Transverse colon (tissue), 4 donors: ENCODE results near the gene AIFM2. TPM values are rescaled to one million over a fixed set of nuclear protein-coding genes. Genes with fewer than 3 reads are reported as not detected.
"Not testable (repeated sequence)": the region's sequence is repeated elsewhere in the genome, so short reads cannot be mapped to it uniquely, and the experiment has no call there.

Experiments
- DNase-seq: peaks from one replicate; pipeline ENCODE4 v3.0.0-alpha.2; 2019
- H3K27ac ChIP-seq, 4 donors: fragments of 200-600 bp; sonication (generic); 2 replicates each; pipeline ENCODE4 v1.5.1; 2016 to 2018; ENCODE audit warnings: inconsistent platforms in 4 of 4
- H3K27me3 ChIP-seq: fragments of 200-600 bp; sonication (generic); 2 replicates; pipeline ENCODE4 v1.5.1; 2017; ENCODE audit warnings: inconsistent platforms
- H3K36me3 ChIP-seq, 4 donors: fragments of 200-600 bp; sonication (generic); 2 replicates each; pipeline ENCODE4 v1.5.1; 2017 to 2019; ENCODE audit warnings: inconsistent platforms in 4 of 4
- H3K4me1 ChIP-seq, 4 donors: fragments of 200-600 bp; sonication (generic); 2 replicates each; pipeline ENCODE4 v1.5.1; 2017 to 2020; ENCODE audit warnings: inconsistent platforms in 4 of 4
- H3K4me3 ChIP-seq, 4 donors: fragments of 200-600 bp; sonication (generic); 1 replicate in 1 of 4; 2 replicates in 3 of 4; pipeline versions ENCODE4 v1.5.1 to v1.6.1; 2017 to 2019; ENCODE audit warnings: inconsistent platforms in 4 of 4
- H3K9me3 ChIP-seq, 2 donors: fragments of 200-600 bp; sonication (generic); 2 replicates each; pipeline ENCODE4 v1.5.1; 2017 to 2019; ENCODE audit warnings: inconsistent platforms in 2 of 2
- EP300 ChIP-seq: sonication (generic); formaldehyde crosslinking; IDR thresholded peaks from one replicate; pipeline ENCODE4 v1.6.1; 2017; ENCODE audit warnings: antibody characterized with exemption, low read depth
- POLR2A ChIP-seq: fragments of 450-650 bp; IDR thresholded peaks from one replicate; pipeline ENCODE4 v1.6.1; 2016; ENCODE audit warnings: antibody characterized with exemption, mild to moderate bottlenecking, moderate library complexity
- POLR2AphosphoS5 ChIP-seq, 3 donors: sonication (generic); formaldehyde crosslinking; IDR thresholded peaks; one replicate each; pipeline ENCODE4 v1.6.1; 2016; ENCODE audit warnings: antibody characterized with exemption in 3 of 3
- WGBS, 2 donors: methylation state at CpG; one replicate each; pipeline ENCODE4 v1.1.5; 2018; ENCODE audit warnings: low coverage in 1 of 2; 5-methylcytosine and 5-hydroxymethylcytosine counted together
- in situ Hi-C, 4 donors: fragments of 200-750 bp; cut with MboI; loops; one replicate each; pipeline versions ENCODE4 v1.15.0 to v1.15.1; 2017; ENCODE audit warnings: low sequenced_read_pairs in 3 of 4, low pct_ligation_motif_present in 1 of 4, low pct_unique_long_range_greater_than_20kb in 1 of 4
- intact Hi-C: fragments of 100-400 bp; cut with DNase I; formaldehyde crosslinking; loops from one replicate; pipeline ENCODE4 v1.15.1; 2023; ENCODE audit warnings: low total_unique reads
- total RNA-seq, 4 donors: library from RNA; depleted of rRNA; stranded (reverse); fragments of >200 nt; gene quantifications; one replicate each; pipeline ENCODE4 v1.1.0, GENCODE V29; 2016
- TF ChIP-seq, protein P1 (sequence below), 5 experiments: fragments of 200-600 bp in 3 of 5; fragments of 450-650 bp in 2 of 5; sonication (generic) in 3 of 5; IDR thresholded peaks; 1 replicate in 2 of 5; 2 replicates in 3 of 5; pipeline ENCODE4 v1.5.1; 2016 to 2017; ENCODE audit warnings: antibody characterized with exemption in 5 of 5, inconsistent platforms in 3 of 5, mild to moderate bottlenecking in 2 of 5, moderate library complexity in 1 of 5

Gene AIFM2
- 10 to 100 TPM in 3 of 4 donors, 1 to 10 TPM in 1; 3.8 to 27.0 (median 23.9) TPM for total RNA-seq

DNA sequence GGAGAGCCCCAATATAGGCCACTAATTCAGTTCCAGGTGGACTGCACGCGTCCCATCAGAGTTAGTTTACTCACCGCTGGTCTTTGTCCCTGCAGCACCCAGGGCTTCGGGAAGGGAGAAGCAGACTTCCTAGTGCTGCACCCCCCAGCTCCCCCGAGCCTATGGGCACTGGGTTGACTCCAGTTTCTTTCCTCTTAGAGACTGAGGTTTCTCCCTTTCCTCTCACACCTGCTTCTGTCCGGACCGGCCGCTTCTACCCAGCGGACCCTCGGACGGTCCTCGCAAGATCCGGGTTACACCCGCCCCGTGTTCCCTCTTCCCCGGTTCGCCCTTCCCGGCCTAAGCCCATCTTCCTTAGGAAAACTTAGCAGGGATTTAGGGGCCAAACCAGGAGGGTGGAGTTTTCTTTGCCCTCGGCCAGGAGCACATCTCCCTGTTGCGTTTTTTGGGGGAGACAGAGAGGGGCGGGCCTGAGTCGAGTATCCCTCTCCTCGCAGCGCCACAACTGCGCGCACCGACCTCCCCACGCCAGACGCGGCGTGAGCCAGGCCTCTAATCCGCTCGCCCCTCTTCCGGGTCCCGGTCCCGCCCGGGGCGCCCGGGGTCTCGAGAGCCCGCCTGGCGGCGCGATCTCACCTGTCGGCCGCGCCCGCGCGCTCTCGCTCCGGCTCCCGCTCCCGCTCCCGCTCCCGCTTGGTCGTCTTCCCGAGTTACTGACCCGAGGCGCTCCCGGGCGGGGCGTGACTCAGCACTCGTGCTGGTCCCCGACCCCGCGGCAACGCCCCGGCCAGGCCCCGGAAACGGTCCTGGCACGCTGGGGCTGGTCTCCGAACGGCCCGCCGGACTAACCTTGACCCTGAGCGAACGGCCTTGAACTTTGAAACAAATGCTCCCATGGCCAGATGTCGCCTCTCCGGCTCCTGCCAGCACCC, at the start of gene AIFM2:
AIFM2 (minus strand) TSS at position 728 of the 932 bp plus-strand sequence. CDS start 8,741 bp downstream, outside the sequence.
- peak within 1 kb of the TSS; percentile 72 to 87 (median 79) for H3K4me3 ChIP-seq
- in situ Hi-C loops, result no loop called here
- DNase-seq, result peak; percentile 94
- no peaks in the 10 kb centered on the region for H3K27me3 ChIP-seq
- no peaks in the 10 kb centered on the region for H3K36me3 ChIP-seq
- TF ChIP-seq, protein P1, sequence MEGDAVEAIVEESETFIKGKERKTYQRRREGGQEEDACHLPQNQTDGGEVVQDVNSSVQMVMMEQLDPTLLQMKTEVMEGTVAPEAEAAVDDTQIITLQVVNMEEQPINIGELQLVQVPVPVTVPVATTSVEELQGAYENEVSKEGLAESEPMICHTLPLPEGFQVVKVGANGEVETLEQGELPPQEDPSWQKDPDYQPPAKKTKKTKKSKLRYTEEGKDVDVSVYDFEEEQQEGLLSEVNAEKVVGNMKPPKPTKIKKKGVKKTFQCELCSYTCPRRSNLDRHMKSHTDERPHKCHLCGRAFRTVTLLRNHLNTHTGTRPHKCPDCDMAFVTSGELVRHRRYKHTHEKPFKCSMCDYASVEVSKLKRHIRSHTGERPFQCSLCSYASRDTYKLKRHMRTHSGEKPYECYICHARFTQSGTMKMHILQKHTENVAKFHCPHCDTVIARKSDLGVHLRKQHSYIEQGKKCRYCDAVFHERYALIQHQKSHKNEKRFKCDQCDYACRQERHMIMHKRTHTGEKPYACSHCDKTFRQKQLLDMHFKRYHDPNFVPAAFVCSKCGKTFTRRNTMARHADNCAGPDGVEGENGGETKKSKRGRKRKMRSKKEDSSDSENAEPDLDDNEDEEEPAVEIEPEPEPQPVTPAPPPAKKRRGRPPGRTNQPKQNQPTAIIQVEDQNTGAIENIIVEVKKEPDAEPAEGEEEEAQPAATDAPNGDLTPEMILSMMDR (IDR thresholded peaks at IDR 0.05), result peak in 2 of 5 experiments; percentile 5 to 39
- TF ChIP-seq EP300 (peak; percentile 67), POLR2AphosphoS5 (IDR thresholded peaks at IDR 0.05) (peak; percentile 58 to 91 (median 91)), POLR2A (peak; percentile 86)
- 9 to 12% methylated on average over 7 to 76 of the region's 80 CpGs for WGBS, 2 donors
- peaks cover 7 to 36% (median 17%) of the 10 kb centered on the region in 4 donors for H3K4me1 ChIP-seq
- H3K9me3 ChIP-seq, result no peaks in the 10 kb centered on the region
- intact Hi-C loops, result no loop called here
- H3K27ac ChIP-seq, result peak within 1 kb of the TSS; percentile 84 to 91 (median 87)

DNA sequence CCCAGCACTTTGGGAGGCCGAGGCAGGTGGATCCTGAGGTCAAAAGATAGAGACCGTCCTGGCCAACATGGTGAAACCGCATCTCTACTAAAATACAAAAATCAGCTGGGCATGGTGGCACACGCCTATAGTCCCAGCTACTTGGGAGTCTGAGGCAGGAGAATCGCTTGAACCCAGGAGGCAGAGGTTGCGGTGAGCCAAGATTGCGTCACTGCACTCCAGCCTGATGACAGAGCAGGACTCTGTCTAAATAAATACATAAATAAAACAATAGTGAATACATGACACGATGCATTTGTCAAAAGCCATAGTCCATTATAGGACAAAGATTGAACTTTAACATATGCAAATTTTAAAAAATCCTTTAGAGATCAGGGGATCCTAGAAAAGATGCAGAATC, 46.6 kb upstream of the AIFM2 start:
- H3K36me3 ChIP-seq, DNase-seq, H3K27me3 ChIP-seq, in situ Hi-C loops, H3K4me3 ChIP-seq, intact Hi-C loops, H3K4me1 ChIP-seq, H3K27ac ChIP-seq, H3K9me3 ChIP-seq: not testable (repeated sequence)
- WGBS, 2 donors, result 90 to 92% methylated on average over 8 of the region's 8 CpGs

DNA sequence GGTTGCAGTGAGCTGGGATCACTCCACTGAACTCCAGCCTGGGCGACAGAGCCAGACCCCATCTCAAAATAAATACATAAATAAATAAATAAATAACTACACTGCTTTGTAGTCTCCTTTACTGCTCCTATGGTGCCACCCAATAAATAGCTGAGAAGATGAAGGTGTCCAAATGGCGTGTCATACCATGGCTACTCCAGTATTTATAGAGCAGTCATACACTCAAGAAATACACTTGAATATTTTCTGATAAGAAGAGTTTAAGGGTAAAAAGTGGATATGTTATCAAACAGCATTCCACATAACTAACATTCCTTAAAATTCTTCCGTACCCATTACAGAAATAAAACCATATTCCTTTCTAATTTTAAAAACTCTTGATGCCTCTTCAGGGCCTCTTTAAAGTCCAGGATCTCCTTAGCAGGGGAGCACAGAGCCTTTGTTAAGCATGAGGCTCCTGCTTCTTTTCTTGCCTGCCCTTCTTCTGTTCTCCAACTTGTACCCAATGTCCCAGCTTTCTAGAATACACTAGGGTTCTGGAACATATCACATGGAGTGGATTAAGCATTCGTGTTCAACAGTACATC, 45.6 kb upstream of the AIFM2 start:
- DNase-seq, result no peak

DNA sequence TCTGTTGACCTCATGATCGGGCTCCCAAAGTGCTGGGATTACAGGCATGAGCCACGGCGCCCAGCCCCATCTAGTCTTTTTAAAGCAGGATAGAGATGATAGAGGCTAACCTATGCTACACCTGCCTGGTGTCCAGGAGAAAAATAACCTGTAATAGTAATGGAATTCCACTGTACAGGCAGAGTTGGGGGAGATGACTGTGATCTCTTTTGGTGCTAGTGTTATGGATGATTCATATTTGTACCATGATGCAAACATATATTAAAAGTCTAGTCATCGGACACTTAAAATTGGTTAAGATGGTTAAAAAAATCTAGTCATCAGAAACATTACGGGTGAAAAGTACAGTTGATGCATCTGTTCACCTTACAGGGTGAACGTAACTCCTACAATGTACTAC, 43.8 kb upstream of the AIFM2 start:
- Histone ChIP-seq H3K4me3 (no peak overlapping the region), H3K27ac (no peak overlapping the region), H3K27me3 (no peaks in the 10 kb centered on the region), H3K36me3 (no peaks in the 10 kb centered on the region), H3K9me3 (no peaks in the 10 kb centered on the region), H3K4me1 (peaks cover 0 to 12% (median 2%) of the 10 kb centered on the region in 4 donors)
- in situ Hi-C loops (no loop called here), intact Hi-C loops (no loop called here)
- 85 to 91% methylated on average over 5 to 6 of the region's 6 CpGs for WGBS, 2 donors
- DNase-seq, result no peak
- no peak for TF ChIP-seq POLR2A
- no peak for TF ChIP-seq POLR2AphosphoS5 (IDR thresholded peaks at IDR 0.05)
- TF ChIP-seq, protein P1 (IDR thresholded peaks at IDR 0.05), result no peak
- TF ChIP-seq EP300, result no peak

More for the DNA sequence above, 45.6 kb upstream of the AIFM2 start:
- H3K9me3 ChIP-seq, result no peaks in the 10 kb centered on the region
- no peaks in the 10 kb centered on the region for H3K27me3 ChIP-seq
- intact Hi-C loops (no loop called here), in situ Hi-C loops (no loop called here)
- TF ChIP-seq POLR2AphosphoS5 (IDR thresholded peaks at IDR 0.05) (no peak), POLR2A (no peak), EP300 (no peak)
- TF ChIP-seq, protein P1 (IDR thresholded peaks at IDR 0.05), result no peak
- H3K4me1 ChIP-seq, result peaks cover 0 to 12% (median 2%) of the 10 kb centered on the region in 4 donors
- H3K36me3 ChIP-seq, result no peaks in the 10 kb centered on the region
- no peak overlapping the region for H3K4me3 ChIP-seq
- no peak overlapping the region for H3K27ac ChIP-seq
- 88 to 91% methylated on average over 4 of the region's 4 CpGs for WGBS, 2 donors
